ENCODE data around the gene PPIE.

PPIE gene

DNA sequence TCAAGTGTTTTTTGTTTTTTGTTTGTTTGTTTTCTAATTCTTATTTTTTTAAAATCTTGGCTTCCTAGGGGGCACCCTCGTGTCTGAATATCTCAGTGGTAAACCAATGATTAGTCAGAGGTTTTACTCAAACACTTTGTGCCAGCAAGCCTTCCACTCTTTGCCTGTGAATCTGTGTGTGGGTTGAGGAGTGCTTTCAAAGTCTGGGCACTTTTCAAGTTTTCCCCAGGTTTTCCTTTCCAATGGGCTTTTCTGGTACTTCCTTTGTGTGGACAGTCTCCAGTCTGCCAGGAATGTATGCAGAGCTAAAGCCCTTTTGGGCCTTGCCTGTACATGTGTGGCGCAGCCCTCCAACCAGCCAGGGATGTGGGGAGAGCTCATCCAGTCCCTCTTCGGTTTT is 9.7 kb upstream of the PPIE start:
- FAIRE-seq (no peak), DNase-seq (ENCODE audit: insufficient read length, low spot score) (no peak)
- TF ChIP-seq, protein P1, sequence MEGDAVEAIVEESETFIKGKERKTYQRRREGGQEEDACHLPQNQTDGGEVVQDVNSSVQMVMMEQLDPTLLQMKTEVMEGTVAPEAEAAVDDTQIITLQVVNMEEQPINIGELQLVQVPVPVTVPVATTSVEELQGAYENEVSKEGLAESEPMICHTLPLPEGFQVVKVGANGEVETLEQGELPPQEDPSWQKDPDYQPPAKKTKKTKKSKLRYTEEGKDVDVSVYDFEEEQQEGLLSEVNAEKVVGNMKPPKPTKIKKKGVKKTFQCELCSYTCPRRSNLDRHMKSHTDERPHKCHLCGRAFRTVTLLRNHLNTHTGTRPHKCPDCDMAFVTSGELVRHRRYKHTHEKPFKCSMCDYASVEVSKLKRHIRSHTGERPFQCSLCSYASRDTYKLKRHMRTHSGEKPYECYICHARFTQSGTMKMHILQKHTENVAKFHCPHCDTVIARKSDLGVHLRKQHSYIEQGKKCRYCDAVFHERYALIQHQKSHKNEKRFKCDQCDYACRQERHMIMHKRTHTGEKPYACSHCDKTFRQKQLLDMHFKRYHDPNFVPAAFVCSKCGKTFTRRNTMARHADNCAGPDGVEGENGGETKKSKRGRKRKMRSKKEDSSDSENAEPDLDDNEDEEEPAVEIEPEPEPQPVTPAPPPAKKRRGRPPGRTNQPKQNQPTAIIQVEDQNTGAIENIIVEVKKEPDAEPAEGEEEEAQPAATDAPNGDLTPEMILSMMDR (IDR thresholded peaks at IDR 0.05; ENCODE audit: insufficient read depth, missing control alignments): no peak

DNA sequence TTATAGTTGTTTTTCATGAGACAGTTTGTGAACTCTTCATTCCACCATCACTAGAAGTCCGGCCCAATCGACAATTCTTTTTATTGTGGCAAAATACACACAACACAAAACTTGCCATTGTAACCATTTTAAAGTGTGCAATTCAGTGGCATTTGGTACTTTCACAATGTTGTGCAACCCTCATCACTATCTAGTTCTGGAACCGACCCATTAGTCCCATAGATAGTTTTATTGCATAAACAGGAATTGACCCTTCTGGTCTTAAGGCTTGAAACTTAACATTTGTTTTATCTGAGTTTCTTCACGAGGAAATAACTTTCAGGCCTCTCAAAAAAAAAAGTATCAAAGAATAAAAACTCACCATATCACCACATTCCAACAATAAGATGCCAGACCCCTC is 8.8 kb upstream of the PPIE start:
- FAIRE-seq (no peak), DNase-seq (ENCODE audit: insufficient read length, low spot score) (no peak)
- TF ChIP-seq, protein P1 (IDR thresholded peaks at IDR 0.05; ENCODE audit: insufficient read depth, missing control alignments): no peak

DNA sequence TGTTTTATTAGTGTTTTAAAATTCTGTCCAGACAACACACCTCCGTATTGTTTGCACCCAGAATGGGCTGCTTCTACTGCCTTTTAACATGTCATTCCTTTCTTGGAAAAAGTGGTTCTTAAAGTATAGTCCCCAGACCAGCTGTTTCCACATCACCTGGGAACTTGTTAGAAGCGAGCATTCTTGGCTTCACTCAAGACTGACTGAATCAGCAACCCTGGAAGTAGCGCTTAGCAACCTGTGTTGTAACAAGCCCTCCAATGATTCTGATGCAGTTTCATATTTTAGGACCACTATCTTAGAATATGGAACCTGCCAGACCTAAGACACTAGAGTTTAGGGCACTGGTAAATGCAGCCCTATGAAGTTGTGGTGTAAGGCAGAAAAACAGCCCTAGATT is 6.0 kb upstream of the PPIE start:
- TF ChIP-seq, protein P1 (IDR thresholded peaks at IDR 0.05; ENCODE audit: insufficient read depth, missing control alignments): no peak
- FAIRE-seq: no peak

DNA sequence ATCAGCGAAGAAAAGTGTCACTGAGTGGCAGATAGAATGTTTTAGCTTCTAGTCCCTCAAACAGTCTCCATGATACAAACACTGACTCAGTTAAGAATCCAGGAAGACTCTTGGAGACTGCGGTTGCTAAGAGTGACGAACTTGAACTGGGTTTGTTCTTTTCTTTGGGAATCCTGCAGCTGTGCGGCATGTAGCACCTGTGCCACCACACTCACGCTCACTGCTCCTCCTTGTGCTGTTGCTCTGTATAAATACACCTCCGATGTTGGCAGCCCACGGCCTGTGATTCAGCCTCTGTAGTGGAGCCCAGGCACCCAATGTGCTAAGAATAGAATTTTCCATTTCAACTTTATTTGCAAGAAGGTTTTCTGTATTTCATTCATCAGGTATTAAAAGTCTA is 5.5 kb upstream of the PPIE start:
- DNase-seq (ENCODE audit: insufficient read length, low spot score) (no peak), FAIRE-seq (no peak)
- TF ChIP-seq, protein P1 (IDR thresholded peaks at IDR 0.05; ENCODE audit: insufficient read depth, missing control alignments): no peak

More for the DNA sequence above, 6.0 kb upstream of the PPIE start:
- no peak for DNase-seq (ENCODE audit: insufficient read length, low spot score)

DNA sequence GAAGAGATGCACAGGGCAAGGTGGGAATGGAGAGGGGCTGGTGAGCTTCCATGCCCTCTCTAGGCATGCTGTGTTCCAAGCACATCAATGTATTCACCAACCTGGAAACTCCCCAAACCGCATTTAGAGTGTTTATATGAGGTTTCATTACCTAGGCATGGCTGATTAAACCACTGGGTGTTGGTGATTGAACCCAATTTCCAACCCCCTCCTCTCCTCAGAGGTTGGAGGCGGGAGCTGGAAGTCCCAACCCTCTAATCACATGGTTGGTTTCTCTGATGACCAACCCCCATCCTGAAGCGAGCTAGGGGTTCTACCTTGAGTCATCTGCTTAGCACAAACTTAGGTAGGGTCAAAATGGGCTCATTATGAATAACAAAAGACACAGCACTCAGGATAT is 3.0 kb upstream of the PPIE start:
- DNase-seq (ENCODE audit: insufficient read length, low spot score) (no peak), FAIRE-seq (no peak)
- TF ChIP-seq, protein P1 (IDR thresholded peaks at IDR 0.05; ENCODE audit: insufficient read depth, missing control alignments): no peak

DNA sequence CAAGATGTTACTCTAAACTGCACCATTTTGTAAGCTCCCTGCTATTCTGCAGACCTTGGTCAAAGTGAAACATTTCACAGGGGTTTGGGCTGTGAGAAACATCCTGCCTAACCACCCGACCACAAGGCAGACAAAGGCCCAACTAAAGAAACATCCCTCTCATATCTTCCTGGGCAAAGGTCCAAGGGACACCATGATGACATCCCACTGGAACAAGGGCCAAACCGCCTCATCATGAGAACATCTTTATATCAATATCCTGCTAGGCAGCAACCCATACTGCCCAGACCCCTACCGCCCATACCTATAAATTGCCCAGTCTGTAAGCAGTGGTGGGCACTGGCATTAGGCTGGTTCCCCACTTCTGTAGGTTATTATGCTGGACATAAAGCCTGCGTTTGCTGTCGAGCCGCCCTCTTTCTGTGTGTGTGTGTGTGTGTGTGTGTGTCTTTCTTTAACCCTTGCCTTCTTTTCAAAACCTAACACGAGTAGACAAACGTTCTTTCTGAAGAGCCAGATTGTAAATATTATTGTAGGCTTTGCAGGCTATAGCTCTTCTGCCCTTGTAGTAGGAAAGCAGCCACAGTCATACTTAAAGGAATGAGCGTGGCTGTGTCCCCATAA is 1.0 kb upstream of the PPIE start:
- DNase-seq (ENCODE audit: insufficient read length, low spot score): no peak
- TF ChIP-seq, protein P1 (IDR thresholded peaks at IDR 0.05; ENCODE audit: insufficient read depth, missing control alignments): no peak
- FAIRE-seq: no peak

DNA sequence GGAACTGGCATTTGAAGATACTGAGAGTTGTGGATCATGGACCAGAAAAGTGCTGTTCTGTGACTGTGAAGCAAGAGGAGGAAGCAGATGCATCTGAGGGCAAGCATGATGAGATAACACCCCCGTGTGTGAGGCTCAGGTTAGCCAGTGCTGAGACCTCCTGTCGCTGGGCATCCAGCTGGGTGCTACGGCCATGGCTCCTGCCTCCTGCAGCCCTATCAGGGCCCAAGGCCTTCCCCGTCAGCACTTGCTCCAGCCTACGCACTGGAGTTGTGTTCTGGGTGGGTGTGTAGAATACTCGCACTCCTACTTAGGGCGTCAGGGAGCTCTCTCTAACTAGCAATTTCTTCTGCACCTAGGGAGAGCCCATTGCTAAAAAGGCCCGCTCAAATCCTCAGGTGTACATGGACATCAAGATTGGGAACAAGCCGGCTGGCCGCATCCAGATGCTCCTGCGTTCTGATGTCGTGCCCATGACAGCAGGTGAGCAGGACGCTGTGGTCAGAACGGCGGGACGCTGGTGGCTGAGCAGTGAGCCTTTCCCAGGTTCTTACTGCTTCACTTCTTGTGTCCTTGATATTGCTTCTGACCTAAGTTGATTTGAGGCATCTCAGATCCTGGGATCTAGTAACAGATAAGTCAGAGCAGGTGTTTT is 6.5 kb downstream of the PPIE start:
- FAIRE-seq: no peak
- DNase-seq (ENCODE audit: insufficient read length, low spot score): no peak

More for the DNA sequence above, 6.5 kb downstream of the PPIE start:
- TF ChIP-seq, protein P1 (IDR thresholded peaks at IDR 0.05; ENCODE audit: insufficient read depth, missing control alignments): no peak
